Lung (tissue), 12 donors: ENCODE data around the gene PPIL1. TPM values are rescaled to one million over a fixed set of nuclear protein-coding genes. Genes with fewer than 3 reads are reported as not detected.

Experiments used
- ATAC-seq: fragments of 200-7000 bp; cut with Tn5 transposase; one replicate; pipeline ENCODE4 v1.9.1; 2020; ENCODE audit warnings: moderate number of reproducible peaks; ENCODE audit not compliant: insufficient read depth, low FRiP score
- DNase-seq, 3 donors: peaks; one replicate each; pipeline ENCODE4 v3.0.0-alpha.2; 2013 to 2017
- H3K27ac ChIP-seq, 2 donors: one replicate each; pipeline ENCODE4 v1.5.1; 2013; ENCODE audit warnings: mild to moderate bottlenecking in 2 of 2, moderate library complexity in 2 of 2, control low read depth in 1 of 2, inconsistent platforms in 1 of 2, low read depth in 1 of 2, low read length in 1 of 2
- H3K27me3 ChIP-seq, 3 donors: one replicate each; pipeline ENCODE4 v1.5.1; 2013; ENCODE audit warnings: low read length in 2 of 3; ENCODE audit not compliant: control insufficient read depth in 3 of 3, insufficient read depth in 3 of 3
- H3K36me3 ChIP-seq, 4 donors: one replicate each; pipeline ENCODE4 v1.5.1; 2013; ENCODE audit warnings: low read length in 4 of 4, mild to moderate bottlenecking in 1 of 4, moderate library complexity in 1 of 4; ENCODE audit not compliant: control insufficient read depth in 4 of 4, insufficient read depth in 4 of 4
- H3K4me1 ChIP-seq, 5 donors: one replicate each; pipeline ENCODE4 v1.5.1; 2013; ENCODE audit warnings: low read length in 5 of 5, mild to moderate bottlenecking in 2 of 5, moderate library complexity in 1 of 5; ENCODE audit not compliant: control insufficient read depth in 5 of 5, insufficient read depth in 5 of 5
- H3K4me3 ChIP-seq: one replicate; pipeline ENCODE4 v1.5.1; 2013; ENCODE audit warnings: mild to moderate bottlenecking, control low read depth, moderate library complexity
- H3K9ac ChIP-seq, 2 donors: one replicate each; pipeline ENCODE4 v1.5.1; 2013; ENCODE audit warnings: low read length in 2 of 2, control low read depth in 1 of 2; ENCODE audit not compliant: insufficient read depth in 1 of 2
- H3K9me3 ChIP-seq, 4 donors: one replicate each; pipeline ENCODE4 v1.5.1; 2013; ENCODE audit warnings: low read length in 3 of 4, mild to moderate bottlenecking in 1 of 4, moderate library complexity in 1 of 4; ENCODE audit not compliant: control insufficient read depth in 4 of 4, insufficient read depth in 3 of 4
- WGBS, 2 donors: extraction: QIAGEN DNeasy Blood & Tissue Kit; methylation state at CpG; one replicate each; pipeline ENCODE4 v1.1.7; 2013; 5-methylcytosine and 5-hydroxymethylcytosine counted together
- polyA plus RNA-seq, 2 donors: library from polyadenylated mRNA; stranded (reverse); fragments of 200-250 nt; gene quantifications; one replicate each; pipeline ENCODE4 v1.2.1, GENCODE V29; 2013
- total RNA-seq, 2 donors: library from RNA; depleted of rRNA in 1 of 2; stranded (reverse); fragments of >200 nt in 1 of 2; gene quantifications; one replicate each; pipeline ENCODE4 v1.2.1, GENCODE V29; 2014 to 2021
- TF ChIP-seq, protein P1 (sequence below): IDR thresholded peaks from 2 replicates; pipeline ENCODE4 v1.5.1; 2012; ENCODE audit warnings: mild to moderate bottlenecking; ENCODE audit errors: control extremely low read depth, extremely low read depth
- donor health status: control.
- donor health status: control.
- donor health status: Bipolar disorder and iron deficiency.
- donor health status: healthy.
- donor health status: DM: yes; HTN: yes; CAD: no.

Gene PPIL1
- total and polyA plus RNA-seq, 4 donors: 12.3 to 30.2 (median 20.1) TPM

DNA sequence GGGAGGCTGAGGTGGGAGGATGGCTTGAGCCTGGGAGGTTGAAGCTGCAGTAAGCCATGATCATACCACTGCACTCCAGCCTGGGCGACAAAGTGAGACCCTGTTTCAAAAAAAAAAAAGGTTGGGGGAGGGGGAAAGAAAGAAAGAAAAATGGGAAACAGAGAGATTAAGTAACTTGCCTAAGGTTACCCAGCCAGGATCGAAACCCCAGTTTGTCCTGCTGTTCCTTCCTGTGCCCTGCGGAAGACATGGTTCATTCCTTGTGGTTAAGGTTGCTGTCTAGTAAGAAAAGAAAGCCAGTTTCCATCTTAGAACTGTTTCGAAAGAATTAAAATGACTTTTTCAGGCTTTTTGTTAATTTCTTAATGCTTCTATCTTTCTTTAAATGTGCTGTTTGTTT is 41.0 kb upstream of the PPIL1 start:
- DNase-seq: no peak
- Histone ChIP-seq H3K4me1 (peaks cover 3 to 22% (median 13%) of the 10 kb centered on the region in 5 donors), H3K4me3 (no peak overlapping the region), H3K27me3 (no peaks in the 10 kb centered on the region), H3K9ac (no peak overlapping the region), H3K27ac (no peak overlapping the region), H3K36me3 (peaks cover 14 to 34% (median 24%) of the 10 kb centered on the region in 4 donors), H3K9me3 (no peaks in the 10 kb centered on the region)
- TF ChIP-seq, protein P1, sequence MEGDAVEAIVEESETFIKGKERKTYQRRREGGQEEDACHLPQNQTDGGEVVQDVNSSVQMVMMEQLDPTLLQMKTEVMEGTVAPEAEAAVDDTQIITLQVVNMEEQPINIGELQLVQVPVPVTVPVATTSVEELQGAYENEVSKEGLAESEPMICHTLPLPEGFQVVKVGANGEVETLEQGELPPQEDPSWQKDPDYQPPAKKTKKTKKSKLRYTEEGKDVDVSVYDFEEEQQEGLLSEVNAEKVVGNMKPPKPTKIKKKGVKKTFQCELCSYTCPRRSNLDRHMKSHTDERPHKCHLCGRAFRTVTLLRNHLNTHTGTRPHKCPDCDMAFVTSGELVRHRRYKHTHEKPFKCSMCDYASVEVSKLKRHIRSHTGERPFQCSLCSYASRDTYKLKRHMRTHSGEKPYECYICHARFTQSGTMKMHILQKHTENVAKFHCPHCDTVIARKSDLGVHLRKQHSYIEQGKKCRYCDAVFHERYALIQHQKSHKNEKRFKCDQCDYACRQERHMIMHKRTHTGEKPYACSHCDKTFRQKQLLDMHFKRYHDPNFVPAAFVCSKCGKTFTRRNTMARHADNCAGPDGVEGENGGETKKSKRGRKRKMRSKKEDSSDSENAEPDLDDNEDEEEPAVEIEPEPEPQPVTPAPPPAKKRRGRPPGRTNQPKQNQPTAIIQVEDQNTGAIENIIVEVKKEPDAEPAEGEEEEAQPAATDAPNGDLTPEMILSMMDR: no peak
- 64 to 81% methylated on average over 4 of the region's 4 CpGs for WGBS, 2 donors
- ATAC-seq: no peak

DNA sequence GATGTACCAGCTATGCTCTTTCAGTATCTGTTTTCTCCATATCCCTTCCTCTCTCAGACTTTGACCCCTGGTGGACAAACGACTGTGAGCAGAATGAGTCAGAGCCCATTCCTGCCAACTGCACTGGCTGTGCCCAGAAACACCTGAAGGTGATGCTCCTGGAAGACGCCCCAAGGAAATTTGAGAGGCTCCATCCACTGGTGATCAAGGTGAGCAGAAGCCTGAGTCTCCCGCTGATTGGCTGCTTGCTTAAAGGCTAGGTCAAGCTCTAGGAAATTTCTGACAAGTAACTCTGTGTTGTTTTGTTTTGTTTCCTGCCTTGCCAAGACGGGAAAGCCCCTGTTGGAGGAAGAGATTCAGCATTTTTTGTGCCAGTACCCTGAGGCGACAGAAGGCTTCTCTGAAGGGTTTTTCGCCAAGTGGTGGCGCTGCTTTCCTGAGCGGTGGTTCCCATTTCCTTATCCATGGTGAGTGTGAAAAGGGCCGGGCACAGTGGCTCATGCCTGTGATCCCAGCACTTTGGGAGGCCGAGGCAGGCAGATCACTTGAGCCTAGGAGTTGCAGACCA is 39.7 kb upstream of the PPIL1 start:
- 58 to 73% methylated on average over 10 of the region's 10 CpGs for WGBS, 2 donors
- peak; percentile 25 for ATAC-seq
- peaks cover 0 to 22% (median 12%) of the 10 kb centered on the region in 5 donors for H3K4me1 ChIP-seq

DNA sequence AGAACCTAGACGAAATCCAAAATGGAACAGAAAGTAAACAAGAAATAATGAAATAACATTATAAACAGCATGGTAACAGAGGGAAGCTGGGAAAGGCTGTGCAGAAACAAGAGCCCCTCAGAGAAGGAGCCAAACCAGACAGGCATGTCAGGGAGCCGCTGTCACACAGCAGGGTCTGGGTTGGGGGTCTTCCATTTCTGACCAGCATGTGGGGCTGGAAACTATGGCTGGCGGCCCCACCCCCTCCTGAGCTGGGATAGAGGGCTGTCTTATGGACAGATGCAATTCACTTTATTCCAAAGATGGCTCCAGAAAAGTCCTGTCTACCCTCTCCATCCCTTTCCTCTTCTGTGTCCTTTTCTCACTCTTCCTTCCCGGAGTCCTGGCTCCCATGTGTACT is 38.5 kb upstream of the PPIL1 start:
- Histone ChIP-seq H3K9ac (no peak overlapping the region), H3K9me3 (no peaks in the 10 kb centered on the region), H3K27ac (no peak overlapping the region), H3K4me1 (peaks cover 0 to 16% (median 6%) of the 10 kb centered on the region in 5 donors), H3K36me3 (peaks cover 14 to 38% (median 22%) of the 10 kb centered on the region in 4 donors), H3K27me3 (no peaks in the 10 kb centered on the region), H3K4me3 (no peak overlapping the region)
- DNase-seq: no peak
- TF ChIP-seq, protein P1: no peak
- ATAC-seq: no peak
- WGBS, 2 donors: 72 to 77% methylated on average over 4 of the region's 4 CpGs

More for the DNA sequence above, 39.7 kb upstream of the PPIL1 start:
- TF ChIP-seq, protein P1: no peak
- Histone ChIP-seq H3K36me3 (peaks cover 14 to 38% (median 22%) of the 10 kb centered on the region in 4 donors), H3K9ac (no peak overlapping the region), H3K9me3 (no peaks in the 10 kb centered on the region), H3K4me3 (no peak overlapping the region), H3K27ac (no peak overlapping the region), H3K27me3 (no peaks in the 10 kb centered on the region)
- no peak for DNase-seq

DNA sequence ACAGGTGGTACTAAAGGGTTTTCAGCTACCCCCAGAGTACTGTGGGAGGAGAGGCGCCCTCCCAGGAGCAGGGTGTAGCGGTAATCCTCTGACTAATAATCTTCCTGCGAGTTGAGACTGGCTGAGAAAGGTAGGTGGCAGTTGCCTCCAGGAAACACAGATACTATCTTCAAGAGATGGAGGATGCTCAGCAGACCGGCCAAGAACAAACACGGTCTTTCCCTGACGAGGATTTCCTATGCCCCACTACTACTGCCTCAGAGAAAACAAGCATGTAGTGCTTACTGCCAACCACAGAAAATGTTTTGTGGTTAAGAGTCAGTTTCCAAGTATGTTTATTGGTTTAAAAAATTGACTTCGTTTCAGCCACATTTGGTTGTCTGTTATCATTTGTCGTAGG is 38.0 kb upstream of the PPIL1 start:
- H3K36me3 ChIP-seq: peaks cover 14 to 38% (median 21%) of the 10 kb centered on the region in 4 donors
- TF ChIP-seq, protein P1: no peak
- DNase-seq: no peak
- H3K9ac ChIP-seq: no peak overlapping the region
- H3K27ac ChIP-seq: no peak overlapping the region
- no peak for ATAC-seq
- no peak overlapping the region for H3K4me3 ChIP-seq
- peaks cover 4 to 12% (median 7%) of the 10 kb centered on the region in 5 donors for H3K4me1 ChIP-seq
- 32 to 55% methylated on average over 8 of the region's 8 CpGs for WGBS, 2 donors
- no peaks in the 10 kb centered on the region for H3K9me3 ChIP-seq
- H3K27me3 ChIP-seq: no peaks in the 10 kb centered on the region
